HG03442 (cell line): ENCODE results near the gene TTLL9.

Experiments used
- ATAC-seq: cut with Tn5 transposase; IDR thresholded peaks from one replicate; pipeline ENCODE4 v1.9.1; 2021; ENCODE audit warnings: mild to moderate bottlenecking, moderate library complexity; ENCODE audit not compliant: unreplicated experiment

TTLL9 gene

GRCh38 chr20:31836853-31837608 is 33.4 kb upstream of the TTLL9 start:
- ATAC-seq: no peak

DNA sequence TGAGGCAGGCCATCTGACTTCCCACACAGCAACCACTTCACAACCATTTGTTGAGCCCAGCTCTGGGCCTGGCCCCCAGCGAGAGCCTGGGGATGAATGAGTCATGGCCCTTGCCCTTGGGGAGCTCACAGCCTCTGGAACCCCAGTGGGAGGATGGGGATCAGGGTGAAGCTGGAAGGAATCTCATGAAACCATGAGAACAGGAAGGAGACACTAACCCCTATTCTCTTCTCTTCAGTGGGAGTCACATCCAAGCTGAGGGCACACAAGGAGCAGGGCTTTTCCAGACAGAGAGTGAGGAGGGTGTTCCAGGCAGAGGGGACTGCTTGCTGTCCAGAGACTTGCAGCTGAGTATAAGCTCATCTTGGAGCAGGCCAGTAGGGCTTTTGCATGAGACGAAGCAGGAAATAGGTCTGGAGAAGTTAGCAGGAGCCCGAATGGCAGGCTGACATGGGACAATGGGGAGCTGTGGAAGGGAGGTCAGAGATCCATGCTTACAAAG is 32.5 kb upstream of the TTLL9 start:
- no peak for ATAC-seq

DNA sequence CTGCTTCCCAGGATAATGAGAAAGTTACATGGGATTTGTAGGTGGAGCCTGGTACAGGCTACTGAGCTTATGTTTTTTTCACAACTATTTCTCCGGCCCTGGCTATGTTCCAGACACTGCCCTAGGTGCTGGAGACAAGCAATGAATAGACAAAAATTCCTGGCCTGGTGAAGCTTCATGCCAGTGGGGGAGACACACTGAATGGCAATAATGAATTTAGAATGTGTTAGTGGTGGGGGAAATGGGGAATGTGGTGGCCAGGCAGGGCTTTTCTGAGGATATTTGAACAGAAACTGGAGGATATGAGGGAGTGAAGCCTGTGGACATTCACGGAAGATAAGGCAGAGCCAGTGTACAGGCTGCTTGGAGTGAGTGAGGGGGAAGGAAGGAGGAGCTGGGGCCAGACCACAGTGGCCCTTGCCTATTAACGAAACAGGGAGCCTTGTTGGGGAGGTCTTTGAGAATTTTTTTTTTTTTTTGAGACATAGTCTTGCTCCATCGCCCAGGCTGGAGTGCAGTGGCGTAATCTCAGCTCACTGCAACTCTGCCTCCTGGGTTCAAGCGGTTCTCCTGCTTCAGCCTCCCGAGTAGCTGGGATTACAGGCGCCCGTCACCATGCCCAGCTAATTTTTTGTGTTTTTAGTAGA is 31.7 kb upstream of the TTLL9 start:
- no peak for ATAC-seq

DNA sequence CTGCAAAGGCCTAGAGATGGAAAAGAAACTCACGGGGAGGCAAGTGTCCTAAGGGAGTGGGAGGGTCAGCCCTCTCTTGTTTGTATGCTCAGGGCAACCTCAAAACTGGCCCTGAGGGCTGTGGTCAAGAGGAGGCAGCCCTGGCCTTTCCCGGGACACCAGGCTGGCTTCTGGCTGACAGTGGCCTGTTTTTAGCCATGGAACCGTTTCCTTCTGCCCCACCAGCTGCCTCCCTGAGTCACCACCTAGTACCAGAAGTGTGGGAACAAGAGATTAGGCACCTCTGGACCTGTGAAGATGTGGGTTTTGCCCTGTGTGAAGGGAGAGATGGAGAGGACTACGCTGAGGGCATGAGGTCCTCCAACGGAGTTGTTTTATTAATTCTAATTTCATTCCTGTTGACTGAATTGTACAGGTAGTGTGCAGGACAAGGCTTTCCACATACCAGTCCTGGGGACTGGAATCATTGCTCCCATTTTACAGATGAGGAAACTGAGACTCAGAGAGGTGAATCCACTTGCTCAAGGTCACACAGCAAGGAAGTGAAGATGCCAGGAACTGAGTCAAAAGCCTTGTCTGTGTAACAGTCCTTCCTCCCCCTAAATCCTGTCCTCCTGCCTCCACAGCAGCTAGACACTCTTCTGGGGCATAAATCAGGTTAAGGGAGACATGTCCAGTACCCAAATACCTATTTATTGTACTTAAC is 30.5 kb upstream of the TTLL9 start:
- ATAC-seq: no peak

DNA sequence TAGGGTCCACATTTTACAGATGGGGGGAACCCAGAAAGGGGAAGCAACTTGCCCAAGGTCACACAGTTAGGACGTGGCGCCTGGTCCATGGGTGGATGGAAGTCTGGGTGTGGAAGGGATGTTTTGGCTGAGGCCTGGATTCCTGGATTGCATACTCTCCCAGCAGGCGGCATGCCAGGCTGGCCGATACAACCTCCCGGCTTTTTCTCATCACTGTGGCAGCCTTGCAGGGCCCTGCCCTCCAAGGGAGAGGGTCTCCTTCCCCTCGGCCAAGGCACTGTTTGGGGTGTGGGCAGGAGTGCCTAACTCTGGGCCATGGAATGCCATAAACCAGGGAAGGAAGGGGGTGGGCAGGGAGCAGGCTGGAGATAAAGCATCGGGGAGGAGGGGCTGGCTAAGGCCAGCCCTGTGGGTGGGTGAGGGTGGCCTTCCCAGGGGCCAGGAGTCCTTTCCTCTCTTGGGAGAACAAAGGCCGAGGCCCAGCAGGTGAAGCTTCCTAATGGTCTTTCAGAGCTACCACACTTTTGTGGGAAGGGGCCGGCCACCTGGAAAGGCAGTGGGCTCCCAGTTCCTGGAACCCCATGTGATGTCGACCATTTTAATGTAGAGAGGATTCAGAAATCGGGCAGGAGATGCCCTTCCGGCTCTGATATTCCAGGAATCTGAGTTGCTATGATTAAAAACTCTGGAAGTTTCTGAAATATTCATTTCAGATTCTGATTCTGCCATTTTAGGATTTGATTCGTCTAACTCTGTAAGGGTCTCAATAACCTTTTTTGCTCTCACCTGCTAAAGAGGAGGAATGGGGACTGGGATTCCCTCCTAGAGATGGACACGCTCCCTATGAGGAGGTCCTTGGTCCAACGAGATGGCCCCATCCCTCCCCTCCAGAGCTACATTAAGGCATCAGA is 29.3 kb upstream of the TTLL9 start:
- no peak for ATAC-seq

- ATAC-seq: no peak
These were observed 28.5 kb upstream of the TTLL9 start for GRCh38 chr20:31841928-31842327.

DNA sequence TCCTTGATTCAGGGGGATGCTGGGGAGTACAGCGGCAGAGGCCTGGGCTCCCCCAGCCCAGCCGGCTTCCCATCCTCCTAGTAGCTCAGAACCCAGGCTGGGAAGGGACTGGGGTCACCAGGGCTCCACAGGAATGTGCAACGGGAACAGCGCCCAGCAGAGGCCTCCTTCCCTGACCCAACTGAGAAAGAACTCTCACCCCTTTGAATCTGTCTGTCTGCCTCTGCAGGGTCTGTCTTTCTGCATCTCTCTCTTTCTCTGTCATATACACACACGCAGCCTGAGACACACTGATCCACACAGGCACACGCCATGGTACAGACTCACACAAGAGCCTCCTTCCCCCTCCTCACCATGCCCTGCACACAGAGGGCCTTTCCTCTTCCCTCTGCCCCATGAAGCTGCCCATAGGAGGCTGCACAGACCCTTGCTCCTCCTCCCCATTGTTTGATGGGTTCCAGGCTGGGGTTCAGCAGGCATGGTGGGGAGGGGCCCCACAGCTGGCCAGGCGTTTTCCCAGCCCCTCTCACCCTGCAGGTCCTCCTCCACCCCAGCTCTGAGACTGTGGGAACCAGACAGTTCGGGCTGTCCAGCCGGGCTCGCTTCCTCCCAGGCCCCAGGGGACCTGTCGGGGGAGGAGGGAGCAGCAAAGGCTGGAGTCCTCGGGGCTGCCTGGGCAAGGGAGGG is 27.8 kb upstream of the TTLL9 start:
- ATAC-seq: no peak

DNA sequence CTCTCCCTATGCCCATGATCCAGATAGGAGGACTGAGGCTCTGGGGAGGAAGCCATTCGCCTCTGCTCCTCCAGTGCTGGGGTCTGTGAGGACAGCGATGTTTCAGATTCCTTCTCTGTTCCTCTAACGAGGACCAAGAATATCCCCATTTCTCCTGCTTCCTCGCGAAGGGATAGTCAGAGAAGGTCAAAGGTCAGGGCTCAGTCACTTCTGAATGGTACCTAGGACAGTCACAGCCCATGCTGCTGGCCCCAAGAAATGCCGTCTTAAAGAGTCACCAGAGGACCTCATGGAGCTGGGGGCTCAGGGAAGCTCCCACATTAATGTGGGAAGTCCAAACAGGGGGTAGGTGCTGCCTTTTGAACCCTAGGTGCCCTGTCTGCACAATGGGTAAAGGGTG is 27.1 kb upstream of the TTLL9 start:
- ATAC-seq: no peak

DNA sequence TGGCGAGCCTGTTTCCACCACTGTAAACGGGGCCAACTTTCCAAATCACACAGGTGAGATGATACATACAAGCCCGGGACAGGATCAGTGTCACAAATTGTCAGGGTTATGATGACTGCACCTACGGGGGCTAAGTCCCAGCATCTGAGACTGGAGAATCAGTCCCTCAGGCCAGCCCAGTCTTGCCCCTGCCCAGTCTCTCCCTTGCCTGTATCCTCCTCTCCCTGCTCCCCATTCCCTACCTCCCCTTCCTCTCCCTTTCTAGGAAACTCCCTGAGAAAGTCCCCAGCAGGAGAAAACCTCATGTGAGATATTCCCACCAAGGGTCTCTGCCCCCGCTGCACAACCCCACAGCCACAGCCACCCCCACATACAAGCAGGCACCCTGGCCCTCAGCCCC is 26.6 kb upstream of the TTLL9 start:
- no peak for ATAC-seq

- no peak for ATAC-seq
These were observed 25.6 kb upstream of the TTLL9 start for GRCh38 chr20:31844737-31845299.

GRCh38 chr20:31845300-31845863 is 25.1 kb upstream of the TTLL9 start, which contains the start of gene FOXS1:
Gene FOXS1 (minus strand): TSS chr20:31845604. CDS start chr20:31845542, 62 bp downstream.
- ATAC-seq: no peak

DNA sequence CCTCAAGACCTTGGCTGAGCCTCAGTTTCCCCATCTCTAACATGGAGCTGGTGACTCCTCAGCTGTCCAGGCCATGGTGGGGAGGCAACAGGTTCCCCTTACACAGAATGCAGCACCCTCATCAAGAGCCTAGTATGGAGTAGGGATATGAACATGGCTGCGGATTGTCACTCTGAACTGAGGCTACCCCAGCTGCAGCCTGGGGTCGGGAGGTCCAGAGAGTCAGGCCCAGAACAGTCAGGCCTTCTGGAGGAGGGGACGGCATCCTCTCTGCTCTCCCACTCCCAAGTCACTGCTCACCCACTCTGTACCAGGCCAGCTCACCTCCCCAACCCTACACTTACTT is 23.7 kb upstream of the TTLL9 start:
- no peak for ATAC-seq

GRCh38 chr20:31848088-31848999 is 22.1 kb upstream of the TTLL9 start:
- ATAC-seq: no peak

- ATAC-seq: no peak
These were observed 21.0 kb upstream of the TTLL9 start for GRCh38 chr20:31849306-31849930.

DNA sequence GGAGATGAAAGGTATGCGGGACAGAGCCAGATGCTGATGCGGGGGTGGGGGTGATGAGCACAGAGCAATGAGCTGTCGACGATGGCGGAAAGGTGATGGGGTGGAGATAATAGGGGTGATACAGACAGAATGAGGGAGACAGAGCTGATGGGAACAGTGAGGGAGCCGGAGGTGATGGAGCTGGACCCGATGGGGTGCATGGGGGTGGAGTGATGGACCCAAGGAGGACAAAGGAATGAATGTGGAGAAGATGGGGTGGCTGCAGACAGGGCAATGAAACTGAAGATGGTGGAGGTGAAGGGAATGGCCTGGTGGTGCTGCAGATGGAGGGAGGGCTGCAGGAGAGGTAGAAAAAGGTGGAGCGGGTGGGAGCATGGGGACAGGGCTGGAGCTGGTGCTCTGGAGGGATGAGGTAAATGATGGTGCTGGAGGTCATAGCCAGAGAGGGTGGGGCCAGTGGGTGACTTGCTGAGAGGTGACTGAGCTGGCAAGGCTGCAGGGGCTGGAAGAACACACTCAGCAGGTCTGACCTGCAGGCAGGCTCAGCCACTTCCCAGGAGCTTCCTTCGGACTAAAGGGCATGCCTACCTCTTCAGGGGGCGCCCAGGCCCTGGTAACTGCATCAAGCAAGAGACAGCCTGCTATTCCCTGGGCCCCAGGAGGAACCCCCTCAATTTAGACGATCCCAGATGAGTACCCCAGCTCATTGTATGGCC is 19.0 kb upstream of the TTLL9 start:
- no peak for ATAC-seq

- no peak for ATAC-seq
These were observed 17.0 kb upstream of the TTLL9 start for GRCh38 chr20:31853481-31853880.

GRCh38 chr20:31856516-31856915 is 13.9 kb upstream of the TTLL9 start:
- no peak for ATAC-seq
